Panc1 (cell line): ENCODE measurements around the gene LMAN2L.

ENCODE experiments used
- CTCF ChIP-seq: fragments of 450-650 bp; IDR thresholded peaks from 2 replicates; pipeline ENCODE4 v1.5.1; 2017; ENCODE audit warnings: mild to moderate bottlenecking
- TCF7L2 ChIP-seq: IDR thresholded peaks from 2 replicates; pipeline ENCODE4 v1.6.1; 2011; ENCODE audit warnings: mild to moderate bottlenecking, low read depth, low read length, inconsistent platforms

- no peak for TF ChIP-seq CTCF
- no peak for TF ChIP-seq TCF7L2
Observed at GRCh38 chr2:96683307-96683706, 56.6 kb downstream of the LMAN2L start.
